ENCODE data around the gene NEK9.
"Not testable (repeated sequence)": the region's sequence is repeated elsewhere in the genome, so short reads cannot be mapped to it uniquely, and the experiment has no call there.

NEK9 gene

GRCh38 chr14:75156901-75157300, 30.1 kb upstream of the NEK9 start:
- no peak for DNase-seq (ENCODE audit: low read depth in 2 of 2)
- no peak overlapping the region for H3K4me3 ChIP-seq (replicated peaks in 1 of 2; ENCODE audit: low read depth in 2 of 2, low read length in 2 of 2)
- TF ChIP-seq, protein P1, sequence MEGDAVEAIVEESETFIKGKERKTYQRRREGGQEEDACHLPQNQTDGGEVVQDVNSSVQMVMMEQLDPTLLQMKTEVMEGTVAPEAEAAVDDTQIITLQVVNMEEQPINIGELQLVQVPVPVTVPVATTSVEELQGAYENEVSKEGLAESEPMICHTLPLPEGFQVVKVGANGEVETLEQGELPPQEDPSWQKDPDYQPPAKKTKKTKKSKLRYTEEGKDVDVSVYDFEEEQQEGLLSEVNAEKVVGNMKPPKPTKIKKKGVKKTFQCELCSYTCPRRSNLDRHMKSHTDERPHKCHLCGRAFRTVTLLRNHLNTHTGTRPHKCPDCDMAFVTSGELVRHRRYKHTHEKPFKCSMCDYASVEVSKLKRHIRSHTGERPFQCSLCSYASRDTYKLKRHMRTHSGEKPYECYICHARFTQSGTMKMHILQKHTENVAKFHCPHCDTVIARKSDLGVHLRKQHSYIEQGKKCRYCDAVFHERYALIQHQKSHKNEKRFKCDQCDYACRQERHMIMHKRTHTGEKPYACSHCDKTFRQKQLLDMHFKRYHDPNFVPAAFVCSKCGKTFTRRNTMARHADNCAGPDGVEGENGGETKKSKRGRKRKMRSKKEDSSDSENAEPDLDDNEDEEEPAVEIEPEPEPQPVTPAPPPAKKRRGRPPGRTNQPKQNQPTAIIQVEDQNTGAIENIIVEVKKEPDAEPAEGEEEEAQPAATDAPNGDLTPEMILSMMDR (IDR thresholded peaks at IDR 0.05; ENCODE audit: low read depth, low read length), result no peak

DNA sequence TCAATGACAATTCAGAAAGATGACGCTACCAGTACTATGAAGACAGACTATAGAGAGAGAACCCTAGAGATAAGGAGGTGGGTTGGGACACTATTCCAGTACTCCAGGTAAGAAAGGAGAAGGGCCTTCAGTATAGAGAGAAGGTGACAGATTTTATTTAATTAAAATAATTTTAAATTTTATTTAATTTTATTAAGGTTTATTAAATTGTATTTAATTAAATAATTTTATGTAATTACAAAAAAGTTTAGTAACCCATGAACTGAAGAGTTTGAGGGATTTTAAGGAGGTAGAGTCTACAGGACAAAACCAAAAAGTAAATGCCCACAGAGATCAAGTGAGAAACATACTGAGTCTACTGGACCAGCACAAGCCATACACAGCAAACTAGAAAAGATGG, 29.3 kb upstream of the NEK9 start:
- TF ChIP-seq, protein P1 (IDR thresholded peaks at IDR 0.05; ENCODE audit: low read depth, low read length), result no peak
- H3K4me3 ChIP-seq (replicated peaks in 1 of 2; ENCODE audit: low read depth in 2 of 2, low read length in 2 of 2), result no peak overlapping the region
- DNase-seq (ENCODE audit: low read depth in 2 of 2), result no peak

GRCh38 chr14:75155169-75155568, 28.3 kb upstream of the NEK9 start:
- no peak overlapping the region for H3K4me3 ChIP-seq (replicated peaks in 1 of 2; ENCODE audit: low read depth in 2 of 2, low read length in 2 of 2)
- no peak for DNase-seq (ENCODE audit: low read depth in 2 of 2)
- TF ChIP-seq, protein P1 (IDR thresholded peaks at IDR 0.05; ENCODE audit: low read depth, low read length), result no peak

GRCh38 chr14:75153295-75153694, 26.4 kb upstream of the NEK9 start:
- no peak overlapping the region for H3K4me3 ChIP-seq (replicated peaks in 1 of 2; ENCODE audit: low read depth in 2 of 2, low read length in 2 of 2)
- peak in 1 of 2 donors; percentile 30 for DNase-seq (ENCODE audit: low read depth in 2 of 2)
- TF ChIP-seq, protein P1 (IDR thresholded peaks at IDR 0.05; ENCODE audit: low read depth, low read length), result no peak

GRCh38 chr14:75151851-75152250, 25.0 kb upstream of the NEK9 start:
- H3K4me3 ChIP-seq (replicated peaks in 1 of 2; ENCODE audit: low read depth in 2 of 2, low read length in 2 of 2), result no peak overlapping the region
- TF ChIP-seq, protein P1 (IDR thresholded peaks at IDR 0.05; ENCODE audit: low read depth, low read length), result no peak

GRCh38 chr14:75150637-75151036, 23.8 kb upstream of the NEK9 start:
- H3K4me3 ChIP-seq (replicated peaks in 1 of 2; ENCODE audit: low read depth in 2 of 2, low read length in 2 of 2); DNase-seq (ENCODE audit: low read depth in 2 of 2): not testable (repeated sequence)

More at GRCh38 chr14:75151851-75152250, 25.0 kb upstream of the NEK9 start:
- DNase-seq (ENCODE audit: low read depth in 2 of 2), result no peak

- peak; percentile 45 to 56 for DNase-seq (ENCODE audit: low read depth in 2 of 2)
- TF ChIP-seq, protein P1 (IDR thresholded peaks at IDR 0.05; ENCODE audit: low read depth, low read length), result no peak
- H3K4me3 ChIP-seq (replicated peaks in 1 of 2; ENCODE audit: low read depth in 2 of 2, low read length in 2 of 2), result no peak overlapping the region
Measured at GRCh38 chr14:75150150-75150549, 23.3 kb upstream of the NEK9 start.
